SK-N-SH treated with all-trans-retinoic acid at 6 μM for 48 hours (cell line): ENCODE results near the gene FAM81B.
"Not testable (repeated sequence)": the region's sequence is repeated elsewhere in the genome, so short reads cannot be mapped to it uniquely, and the experiment has no call there.

Experiments used
- ATAC-seq: fragments of 200-7000 bp; cut with Tn5 transposase; 3 replicates; pipeline ENCODE4 v1.9.1; 2020; ENCODE audit warnings: mild to moderate bottlenecking, moderate library complexity
- BACH2 ChIP-seq: fragments of 250-450 bp; sonication (Bioruptor Pico); IDR thresholded peaks from 2 replicates; pipeline ENCODE4 v1.9.0; 2021; ENCODE audit warnings: mild to moderate bottlenecking, borderline replicate concordance
- CSDC2 ChIP-seq: fragments of 250-450 bp; sonication (Bioruptor Pico); IDR thresholded peaks from 2 replicates; pipeline ENCODE4 v1.5.0; 2020; ENCODE audit warnings: mild to moderate bottlenecking, moderate library complexity
- ESRRG ChIP-seq: fragments of 250-450 bp; sonication (Bioruptor Pico); IDR thresholded peaks from 2 replicates; pipeline ENCODE4 v1.6.1; 2021; ENCODE audit warnings: mild to moderate bottlenecking
- GLIS3 ChIP-seq: fragments of 250-450 bp; sonication (Bioruptor Pico); IDR thresholded peaks from 2 replicates; pipeline ENCODE4 v1.5.0; 2020; ENCODE audit warnings: mild to moderate bottlenecking, moderate library complexity
- ISL1 ChIP-seq: fragments of 250-450 bp; sonication (Bioruptor Pico); IDR thresholded peaks from 2 replicates; pipeline ENCODE4 v2.1.2; 2022; ENCODE audit warnings: mild to moderate bottlenecking, moderate library complexity
- OSR1 ChIP-seq: fragments of 250-450 bp; sonication (Bioruptor Pico); IDR thresholded peaks from 2 replicates; pipeline ENCODE4 v1.8.0; 2022; ENCODE audit warnings: moderate library complexity, mild to moderate bottlenecking, inconsistent platforms
- SNAI2 ChIP-seq: fragments of 250-450 bp; sonication (Bioruptor Pico); IDR thresholded peaks from 2 replicates; pipeline ENCODE4 v1.5.0; 2020; ENCODE audit warnings: mild to moderate bottlenecking, moderate library complexity
- TCF4 ChIP-seq: fragments of 250-450 bp; sonication (Bioruptor Pico); IDR thresholded peaks from 2 replicates; pipeline ENCODE4 v1.8.0; 2021; ENCODE audit warnings: mild to moderate bottlenecking, moderate library complexity, borderline replicate concordance
- TOX ChIP-seq: fragments of 250-450 bp; sonication (Bioruptor Pico); IDR thresholded peaks from 2 replicates; pipeline ENCODE4 v1.8.0; 2021; ENCODE audit warnings: mild to moderate bottlenecking, moderate library complexity, borderline replicate concordance
- ZC3H10 ChIP-seq: fragments of 250-450 bp; sonication (Bioruptor Pico); IDR thresholded peaks from 2 replicates; pipeline ENCODE4 v1.5.1; 2021; ENCODE audit warnings: mild to moderate bottlenecking, moderate library complexity
- ZFP30 ChIP-seq: fragments of 450-650 bp; formaldehyde crosslinking; IDR thresholded peaks from 2 replicates; pipeline ENCODE4 v1.5.0; 2022; ENCODE audit warnings: mild to moderate bottlenecking, moderate library complexity
- ZNF565 ChIP-seq: fragments of 450-650 bp; formaldehyde crosslinking; conservative IDR thresholded peaks from 2 replicates; pipeline ENCODE4 v1.5.0; 2020; ENCODE audit warnings: low read depth, mild to moderate bottlenecking, moderate library complexity
- ZNF70 ChIP-seq: fragments of 450-650 bp; formaldehyde crosslinking; IDR thresholded peaks from 2 replicates; pipeline ENCODE4 v1.5.0; 2020; ENCODE audit warnings: mild to moderate bottlenecking, moderate library complexity
- ZNF8 ChIP-seq: fragments of 450-650 bp; formaldehyde crosslinking; IDR thresholded peaks from 2 replicates; pipeline ENCODE4 v1.5.0; 2020; ENCODE audit warnings: mild to moderate bottlenecking, moderate library complexity
- TF ChIP-seq, protein P1 (sequence below): fragments of 250-450 bp; sonication (Bioruptor Pico); IDR thresholded peaks from 2 replicates; pipeline ENCODE4 v1.8.0; 2020; ENCODE audit warnings: mild to moderate bottlenecking, moderate library complexity, borderline replicate concordance
- TF ChIP-seq, protein P2 (sequence below): fragments of 250-450 bp; sonication (Bioruptor Pico); IDR thresholded peaks from 2 replicates; pipeline ENCODE4 v1.8.0; 2021; ENCODE audit warnings: low read depth, mild to moderate bottlenecking, moderate library complexity, borderline replicate concordance
- TF ChIP-seq, protein P3 (sequence below): fragments of 250-450 bp; sonication (Bioruptor Pico); IDR thresholded peaks from 2 replicates; pipeline ENCODE4 v1.5.0; 2020; ENCODE audit warnings: mild to moderate bottlenecking, moderate library complexity
- TF ChIP-seq, protein P4 (sequence below): fragments of 250-450 bp; sonication (Bioruptor Pico); IDR thresholded peaks from 2 replicates; pipeline ENCODE4 v1.5.1; 2021; ENCODE audit warnings: mild to moderate bottlenecking, moderate library complexity

The FAM81B gene, protein sequence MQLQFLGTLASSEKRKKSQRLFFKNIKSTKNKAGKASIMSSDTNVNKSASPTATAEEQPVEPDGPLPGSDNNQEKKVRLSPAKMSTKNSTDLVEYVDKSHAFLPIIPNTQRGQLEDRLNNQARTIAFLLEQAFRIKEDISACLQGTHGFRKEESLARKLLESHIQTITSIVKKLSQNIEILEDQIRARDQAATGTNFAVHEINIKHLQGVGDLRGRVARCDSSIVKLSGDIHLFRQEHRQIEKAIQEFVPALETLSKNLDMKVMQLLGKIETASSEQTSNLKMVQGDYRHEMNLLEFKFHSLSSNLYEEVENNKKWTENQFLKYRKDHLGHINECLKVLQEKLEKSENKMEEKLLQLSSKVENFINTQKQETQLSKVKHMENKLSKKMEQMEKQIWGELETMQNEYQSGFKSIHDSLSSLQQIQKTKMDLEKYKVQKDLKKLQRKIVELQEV

DNA sequence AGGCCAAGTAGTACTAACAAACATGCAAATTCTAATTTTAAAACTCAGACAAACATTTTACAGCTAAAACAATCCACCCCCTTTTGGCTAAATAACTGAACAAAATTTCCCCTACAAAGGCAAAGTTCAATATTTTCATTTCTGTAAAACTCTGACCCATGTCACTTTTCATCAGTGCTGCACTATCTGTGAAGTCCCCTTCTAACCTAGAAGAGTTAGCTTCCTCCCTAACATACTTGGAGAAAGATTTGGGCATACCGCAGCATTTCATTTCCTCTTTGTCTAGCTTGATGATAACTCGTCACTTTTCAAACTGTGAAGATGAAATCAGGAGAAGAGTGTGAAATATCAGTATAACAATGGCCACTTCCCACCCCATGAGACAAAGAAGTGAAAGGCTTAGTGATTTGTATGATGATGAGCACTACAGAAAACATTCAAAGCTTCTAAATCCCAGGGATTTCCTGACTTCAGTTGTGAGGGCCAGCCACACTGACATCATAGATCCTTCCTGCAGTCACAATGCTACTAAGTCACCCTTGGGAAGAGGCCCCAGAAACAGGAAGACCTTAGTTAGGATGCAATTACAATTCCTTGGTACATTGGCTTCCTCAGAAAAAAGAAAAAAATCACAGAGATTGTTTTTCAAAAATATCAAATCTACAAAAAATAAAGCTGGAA is at the start of gene FAM81B:
Gene FAM81B, plus strand, starts transcription at position 555 of the 681 bp plus-strand sequence. Its CDS starts 24 bp downstream, at position 579.
- TF ChIP-seq BACH2 (CRISPR knock-in tag): no peak
- ATAC-seq: no peak

DNA sequence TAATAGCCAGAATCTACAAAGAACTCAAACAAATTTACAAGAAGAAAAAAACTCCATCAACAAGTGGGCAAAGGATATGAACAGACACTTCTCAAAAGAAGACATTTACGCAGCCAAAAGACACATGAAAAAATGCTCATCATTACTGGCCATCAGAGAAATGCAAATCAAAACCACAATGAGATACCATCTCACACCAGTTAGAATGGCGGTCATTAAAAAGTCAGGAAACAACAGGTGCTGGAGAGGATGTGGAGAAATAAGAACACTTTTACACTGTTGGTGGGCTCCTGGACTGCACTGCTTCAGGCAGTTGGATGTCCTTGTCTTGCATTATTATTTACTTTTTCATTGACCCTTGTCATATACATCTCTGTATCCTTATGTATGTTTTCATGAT is 49.7 kb upstream of the FAM81B start:
- ATAC-seq: not testable (repeated sequence)

DNA sequence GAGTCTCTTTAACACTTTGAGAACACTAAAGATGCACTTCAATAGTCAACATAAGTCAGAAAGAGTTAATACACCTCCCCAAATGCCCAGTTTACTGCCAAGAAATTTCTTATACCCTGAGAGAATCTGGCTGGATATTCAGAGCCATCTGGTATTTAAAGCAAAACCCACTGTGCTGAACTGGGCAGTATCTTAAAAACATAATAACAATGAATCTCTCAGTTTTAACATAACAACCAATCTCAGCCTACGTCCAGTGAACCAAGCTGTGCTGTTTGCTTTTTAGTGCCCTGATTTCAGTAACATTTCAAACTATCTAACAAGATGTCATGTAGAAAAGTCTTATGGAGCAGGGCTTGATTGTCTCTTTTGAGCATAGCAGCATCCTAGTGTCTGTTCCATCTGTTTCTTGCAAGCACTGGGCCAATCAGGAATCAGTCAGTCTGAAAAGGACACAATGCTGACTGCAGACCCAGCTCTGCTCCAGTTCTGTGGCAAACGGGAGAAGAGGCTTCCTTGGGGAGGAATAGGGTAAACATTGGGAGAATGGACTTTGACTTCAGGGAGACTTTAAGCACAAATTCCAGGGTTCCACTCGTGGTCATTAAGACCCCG is 43.6 kb upstream of the FAM81B start:
- TF ChIP-seq ZC3H10 (no peak), GLIS3 (CRISPR knock-in tag) (no peak)
- no peak for ATAC-seq

DNA sequence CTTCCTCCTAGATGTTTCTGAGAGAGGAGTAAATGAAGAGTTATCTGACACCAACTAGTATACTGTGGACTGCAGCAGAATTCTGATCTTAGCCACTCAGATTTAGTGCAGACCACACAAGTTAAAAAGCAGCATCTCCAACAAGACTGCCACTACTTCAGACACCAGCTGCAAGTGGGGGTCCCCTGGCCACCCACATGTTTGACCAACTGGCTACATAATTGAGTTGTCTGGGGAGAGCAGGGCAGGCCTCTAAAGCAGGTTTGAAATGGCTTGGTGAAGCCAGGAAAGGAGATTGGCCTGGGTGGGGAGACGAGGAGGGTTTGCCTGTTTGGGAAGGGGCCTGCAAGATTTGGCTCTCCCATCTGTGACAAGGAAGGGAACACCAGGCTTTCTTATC is 40.5 kb upstream of the FAM81B start:
- ATAC-seq: no peak
- TF ChIP-seq ZNF8 (CRISPR knock-in tag) (no peak), ZC3H10 (no peak), TCF4 (no peak), ZNF565 (no peak), ZNF70 (CRISPR knock-in tag) (no peak), ISL1 (CRISPR knock-in tag) (no peak), SNAI2 (CRISPR knock-in tag) (no peak), OSR1 (CRISPR knock-in tag) (no peak), ZFP30 (CRISPR knock-in tag) (no peak), GLIS3 (CRISPR knock-in tag) (no peak), ESRRG (CRISPR knock-in tag) (no peak), CSDC2 (no peak)
- TF ChIP-seq, protein P1, sequence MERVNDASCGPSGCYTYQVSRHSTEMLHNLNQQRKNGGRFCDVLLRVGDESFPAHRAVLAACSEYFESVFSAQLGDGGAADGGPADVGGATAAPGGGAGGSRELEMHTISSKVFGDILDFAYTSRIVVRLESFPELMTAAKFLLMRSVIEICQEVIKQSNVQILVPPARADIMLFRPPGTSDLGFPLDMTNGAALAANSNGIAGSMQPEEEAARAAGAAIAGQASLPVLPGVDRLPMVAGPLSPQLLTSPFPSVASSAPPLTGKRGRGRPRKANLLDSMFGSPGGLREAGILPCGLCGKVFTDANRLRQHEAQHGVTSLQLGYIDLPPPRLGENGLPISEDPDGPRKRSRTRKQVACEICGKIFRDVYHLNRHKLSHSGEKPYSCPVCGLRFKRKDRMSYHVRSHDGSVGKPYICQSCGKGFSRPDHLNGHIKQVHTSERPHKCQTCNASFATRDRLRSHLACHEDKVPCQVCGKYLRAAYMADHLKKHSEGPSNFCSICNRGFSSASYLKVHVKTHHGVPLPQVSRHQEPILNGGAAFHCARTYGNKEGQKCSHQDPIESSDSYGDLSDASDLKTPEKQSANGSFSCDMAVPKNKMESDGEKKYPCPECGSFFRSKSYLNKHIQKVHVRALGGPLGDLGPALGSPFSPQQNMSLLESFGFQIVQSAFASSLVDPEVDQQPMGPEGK: no peak
- TF ChIP-seq, protein P2, sequence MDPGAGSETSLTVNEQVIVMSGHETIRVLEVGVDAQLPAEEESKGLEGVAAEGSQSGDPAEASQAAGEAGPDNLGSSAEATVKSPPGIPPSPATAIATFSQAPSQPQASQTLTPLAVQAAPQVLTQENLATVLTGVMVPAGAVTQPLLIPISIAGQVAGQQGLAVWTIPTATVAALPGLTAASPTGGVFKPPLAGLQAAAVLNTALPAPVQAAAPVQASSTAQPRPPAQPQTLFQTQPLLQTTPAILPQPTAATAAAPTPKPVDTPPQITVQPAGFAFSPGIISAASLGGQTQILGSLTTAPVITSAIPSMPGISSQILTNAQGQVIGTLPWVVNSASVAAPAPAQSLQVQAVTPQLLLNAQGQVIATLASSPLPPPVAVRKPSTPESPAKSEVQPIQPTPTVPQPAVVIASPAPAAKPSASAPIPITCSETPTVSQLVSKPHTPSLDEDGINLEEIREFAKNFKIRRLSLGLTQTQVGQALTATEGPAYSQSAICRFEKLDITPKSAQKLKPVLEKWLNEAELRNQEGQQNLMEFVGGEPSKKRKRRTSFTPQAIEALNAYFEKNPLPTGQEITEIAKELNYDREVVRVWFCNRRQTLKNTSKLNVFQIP (CRISPR knock-in tag): no peak
- TF ChIP-seq, protein P3, sequence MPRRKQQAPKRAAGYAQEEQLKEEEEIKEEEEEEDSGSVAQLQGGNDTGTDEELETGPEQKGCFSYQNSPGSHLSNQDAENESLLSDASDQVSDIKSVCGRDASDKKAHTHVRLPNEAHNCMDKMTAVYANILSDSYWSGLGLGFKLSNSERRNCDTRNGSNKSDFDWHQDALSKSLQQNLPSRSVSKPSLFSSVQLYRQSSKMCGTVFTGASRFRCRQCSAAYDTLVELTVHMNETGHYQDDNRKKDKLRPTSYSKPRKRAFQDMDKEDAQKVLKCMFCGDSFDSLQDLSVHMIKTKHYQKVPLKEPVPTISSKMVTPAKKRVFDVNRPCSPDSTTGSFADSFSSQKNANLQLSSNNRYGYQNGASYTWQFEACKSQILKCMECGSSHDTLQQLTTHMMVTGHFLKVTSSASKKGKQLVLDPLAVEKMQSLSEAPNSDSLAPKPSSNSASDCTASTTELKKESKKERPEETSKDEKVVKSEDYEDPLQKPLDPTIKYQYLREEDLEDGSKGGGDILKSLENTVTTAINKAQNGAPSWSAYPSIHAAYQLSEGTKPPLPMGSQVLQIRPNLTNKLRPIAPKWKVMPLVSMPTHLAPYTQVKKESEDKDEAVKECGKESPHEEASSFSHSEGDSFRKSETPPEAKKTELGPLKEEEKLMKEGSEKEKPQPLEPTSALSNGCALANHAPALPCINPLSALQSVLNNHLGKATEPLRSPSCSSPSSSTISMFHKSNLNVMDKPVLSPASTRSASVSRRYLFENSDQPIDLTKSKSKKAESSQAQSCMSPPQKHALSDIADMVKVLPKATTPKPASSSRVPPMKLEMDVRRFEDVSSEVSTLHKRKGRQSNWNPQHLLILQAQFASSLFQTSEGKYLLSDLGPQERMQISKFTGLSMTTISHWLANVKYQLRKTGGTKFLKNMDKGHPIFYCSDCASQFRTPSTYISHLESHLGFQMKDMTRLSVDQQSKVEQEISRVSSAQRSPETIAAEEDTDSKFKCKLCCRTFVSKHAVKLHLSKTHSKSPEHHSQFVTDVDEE (CRISPR knock-in tag): no peak
- TF ChIP-seq, protein P4, sequence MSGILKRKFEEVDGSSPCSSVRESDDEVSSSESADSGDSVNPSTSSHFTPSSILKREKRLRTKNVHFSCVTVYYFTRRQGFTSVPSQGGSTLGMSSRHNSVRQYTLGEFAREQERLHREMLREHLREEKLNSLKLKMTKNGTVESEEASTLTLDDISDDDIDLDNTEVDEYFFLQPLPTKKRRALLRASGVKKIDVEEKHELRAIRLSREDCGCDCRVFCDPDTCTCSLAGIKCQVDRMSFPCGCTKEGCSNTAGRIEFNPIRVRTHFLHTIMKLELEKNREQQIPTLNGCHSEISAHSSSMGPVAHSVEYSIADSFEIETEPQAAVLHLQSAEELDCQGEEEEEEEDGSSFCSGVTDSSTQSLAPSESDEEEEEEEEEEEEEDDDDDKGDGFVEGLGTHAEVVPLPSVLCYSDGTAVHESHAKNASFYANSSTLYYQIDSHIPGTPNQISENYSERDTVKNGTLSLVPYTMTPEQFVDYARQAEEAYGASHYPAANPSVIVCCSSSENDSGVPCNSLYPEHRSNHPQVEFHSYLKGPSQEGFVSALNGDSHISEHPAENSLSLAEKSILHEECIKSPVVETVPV (CRISPR knock-in tag): no peak

DNA sequence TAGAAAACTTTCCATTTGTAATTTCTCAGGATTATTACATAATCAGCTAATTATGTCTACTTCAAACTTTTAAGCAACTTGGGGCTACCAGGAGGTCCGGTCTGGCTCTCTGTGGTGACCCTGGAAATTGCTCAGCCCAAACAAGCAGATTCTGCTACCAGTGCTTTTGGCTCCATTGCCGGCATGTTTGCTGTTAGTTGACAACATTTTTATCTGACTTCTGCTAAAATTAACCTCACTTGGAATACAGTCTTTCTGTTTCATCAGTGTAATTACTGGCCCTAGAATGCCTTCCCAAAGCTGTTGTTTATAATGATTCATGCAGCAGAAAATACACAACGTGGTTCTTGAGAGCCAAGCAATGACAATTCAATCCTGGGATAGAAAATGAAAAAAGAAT is 38.5 kb upstream of the FAM81B start:
- ATAC-seq: no peak
- no peak for TF ChIP-seq SNAI2 (CRISPR knock-in tag)
- no peak for TF ChIP-seq ISL1 (CRISPR knock-in tag)
- no peak for TF ChIP-seq ZFP30 (CRISPR knock-in tag)
- TF ChIP-seq ZNF70 (CRISPR knock-in tag): no peak
- TF ChIP-seq, protein P1: no peak
- TF ChIP-seq, protein P4 (CRISPR knock-in tag): no peak
- TF ChIP-seq TOX (CRISPR knock-in tag): no peak
- TF ChIP-seq BACH2 (CRISPR knock-in tag): no peak
